ENCODE results near the gene SLC4A4.

DNA sequence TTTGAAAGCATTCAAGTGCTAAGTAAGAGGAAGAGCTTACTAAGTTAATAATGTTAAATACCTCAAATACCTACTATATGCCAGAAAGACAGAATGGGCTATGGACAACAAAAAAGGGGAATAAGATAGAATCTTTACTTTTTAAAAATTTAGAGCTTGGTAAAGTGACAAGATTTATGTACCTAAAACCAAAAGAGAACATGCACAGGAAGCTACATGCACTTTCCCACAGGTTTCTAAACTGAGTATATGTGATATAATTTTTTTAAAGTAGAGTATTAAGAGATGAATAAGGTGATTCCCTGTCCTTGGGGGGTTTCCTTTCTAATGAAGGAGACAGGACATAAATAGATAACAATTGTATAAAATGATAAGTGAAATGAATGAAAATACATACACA is 30.7 kb downstream of the SLC4A4 start:
- TF ChIP-seq, protein P1, sequence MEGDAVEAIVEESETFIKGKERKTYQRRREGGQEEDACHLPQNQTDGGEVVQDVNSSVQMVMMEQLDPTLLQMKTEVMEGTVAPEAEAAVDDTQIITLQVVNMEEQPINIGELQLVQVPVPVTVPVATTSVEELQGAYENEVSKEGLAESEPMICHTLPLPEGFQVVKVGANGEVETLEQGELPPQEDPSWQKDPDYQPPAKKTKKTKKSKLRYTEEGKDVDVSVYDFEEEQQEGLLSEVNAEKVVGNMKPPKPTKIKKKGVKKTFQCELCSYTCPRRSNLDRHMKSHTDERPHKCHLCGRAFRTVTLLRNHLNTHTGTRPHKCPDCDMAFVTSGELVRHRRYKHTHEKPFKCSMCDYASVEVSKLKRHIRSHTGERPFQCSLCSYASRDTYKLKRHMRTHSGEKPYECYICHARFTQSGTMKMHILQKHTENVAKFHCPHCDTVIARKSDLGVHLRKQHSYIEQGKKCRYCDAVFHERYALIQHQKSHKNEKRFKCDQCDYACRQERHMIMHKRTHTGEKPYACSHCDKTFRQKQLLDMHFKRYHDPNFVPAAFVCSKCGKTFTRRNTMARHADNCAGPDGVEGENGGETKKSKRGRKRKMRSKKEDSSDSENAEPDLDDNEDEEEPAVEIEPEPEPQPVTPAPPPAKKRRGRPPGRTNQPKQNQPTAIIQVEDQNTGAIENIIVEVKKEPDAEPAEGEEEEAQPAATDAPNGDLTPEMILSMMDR (IDR thresholded peaks at IDR 0.05), result no peak
- TF ChIP-seq EP300 (IDR thresholded peaks at IDR 0.05) (no peak), POLR2A (IDR thresholded peaks at IDR 0.05) (no peak)
